GM12878 (cell line): Measurements from ENCODE around the gene RAB29. TPM values are rescaled to one million over a fixed set of nuclear protein-coding genes. Genes with fewer than 3 reads are reported as not detected.

ENCODE experiments used
- ATAC-seq: fragments of 200-7000 bp; cut with Tn5 transposase; 3 replicates; pipeline ENCODE4 v1.9.1; 2020; ENCODE audit warnings: mild to moderate bottlenecking, moderate library complexity
- BruUV-seq: library from RNA; stranded (reverse); fragments of 400-500 nt; replicated peaks from 2 replicates; lab custom pipeline; 2021; lab: Mats Ljungman, UMichigan
- CTCF ChIA-PET: fragments of 300-600 bp; sonication (Branson Sonifier 250); formaldehyde crosslinking; extraction: SDS; loops from one replicate; lab custom pipeline; 2021; ENCODE audit warnings: inconsistent platforms; lab: Yijun Ruan, JAX
- POLR2A ChIA-PET: fragments of 350-600 bp; formaldehyde crosslinking; extraction: SDS; loops from one replicate; lab custom pipeline; 2021; ENCODE audit warnings: inconsistent platforms; lab: Charles Lee
- RAD21 ChIA-PET: fragments of 300-600 bp; sonication (Branson Sonifier 250); formaldehyde crosslinking; loops from one replicate; lab custom pipeline; 2023; ENCODE audit warnings: antibody characterized with exemption; ENCODE audit not compliant: unreplicated experiment; lab: Charles Lee
- SMC1A ChIA-PET: fragments of 300-600 bp; sonication (Branson Sonifier 250); formaldehyde crosslinking; loops from one replicate; lab custom pipeline; 2023; ENCODE audit not compliant: unreplicated experiment, uncharacterized antibody; lab: Charles Lee
- DNase-seq: peaks from one replicate; pipeline ENCODE4 v3.0.0-alpha.2; 2011; ENCODE audit warnings: low read depth, low spot score
- FAIRE-seq: peaks from 3 replicates; lab custom pipeline; 2011; peaks lifted over from hg19 to GRCh38; lab: Jason Lieb, UNC
- H2AFZ ChIP-seq: 2 replicates; pipeline ENCODE4 v1.6.0; 2011; ENCODE audit warnings: low read depth, low read length, control low read depth; ENCODE audit not compliant: control insufficient read depth
- H3K27ac ChIP-seq: 2 replicates; pipeline ENCODE4 v1.5.1; 2011; ENCODE audit warnings: control low read depth; ENCODE audit not compliant: control insufficient read depth, insufficient read depth
- H3K27me3 ChIP-seq, 2 experiments: replicated peaks in 1 of 2; 2 replicates each; pipeline versions ENCODE4 v1.6.0 to v1.6.1; 2011; ENCODE audit warnings: low read length in 1 of 2; ENCODE audit not compliant: control insufficient read depth in 2 of 2, insufficient read depth in 2 of 2
- H3K36me3 ChIP-seq, 2 experiments: 2 replicates each; pipeline ENCODE4 v1.5.1; 2011; ENCODE audit warnings: low read length in 1 of 2; ENCODE audit not compliant: control insufficient read depth in 2 of 2, insufficient read depth in 2 of 2
- H3K4me1 ChIP-seq: 2 replicates; pipeline ENCODE4 v1.6.1; 2011; ENCODE audit warnings: mild to moderate bottlenecking, low read length, moderate library complexity, mixed read lengths; ENCODE audit not compliant: control insufficient read depth, insufficient read depth
- H3K4me2 ChIP-seq: 2 replicates; pipeline ENCODE4 v1.6.0; 2011; ENCODE audit warnings: control low read depth; ENCODE audit not compliant: control insufficient read depth, insufficient read depth
- H3K4me3 ChIP-seq: fragments of 200-600 bp; sonication (generic); 2 replicates; pipeline ENCODE4 v1.5.1; 2016
- H3K79me2 ChIP-seq: 2 replicates; pipeline ENCODE4 v1.6.0; 2011; ENCODE audit warnings: low read length; ENCODE audit not compliant: control insufficient read depth, insufficient read depth
- H3K9ac ChIP-seq: 2 replicates; pipeline ENCODE4 v1.8.0; 2011; ENCODE audit warnings: low read length, control low read depth, mixed read lengths; ENCODE audit not compliant: control insufficient read depth, insufficient read depth
- H3K9me3 ChIP-seq: replicated peaks from 3 replicates; pipeline ENCODE4 v1.5.1; 2011; ENCODE audit warnings: mild to moderate bottlenecking, low read length; ENCODE audit not compliant: control insufficient read depth, insufficient read depth
- H4K20me1 ChIP-seq: 2 replicates; pipeline ENCODE4 v1.6.0; 2011; ENCODE audit not compliant: control insufficient read depth, insufficient read depth
- BMI1 ChIP-seq: fragments of 450-650 bp; IDR thresholded peaks from 2 replicates; pipeline ENCODE4 v1.6.1; 2016; ENCODE audit warnings: mild to moderate bottlenecking, moderate library complexity, borderline replicate concordance
- CHD4 ChIP-seq: fragments of 200-600 bp; sonication (generic); IDR thresholded peaks from 2 replicates; pipeline ENCODE4 v1.6.1; 2016; ENCODE audit warnings: mild to moderate bottlenecking
- EZH2 ChIP-seq: IDR thresholded peaks from 2 replicates; pipeline ENCODE4 v1.6.1; 2012; ENCODE audit warnings: low read depth, mild to moderate bottlenecking, control low read depth, inconsistent platforms, low read length, borderline replicate concordance; ENCODE audit not compliant: control insufficient read depth
- IKZF1 ChIP-seq: fragments of 450-650 bp; conservative IDR thresholded peaks from 2 replicates; pipeline ENCODE4 v1.6.1; 2017; ENCODE audit warnings: antibody characterized with exemption, mild to moderate bottlenecking
- JUNB ChIP-seq: IDR thresholded peaks from 2 replicates; pipeline ENCODE4 v1.6.1; 2016; ENCODE audit warnings: antibody characterized with exemption, mild to moderate bottlenecking
- KDM1A ChIP-seq: fragments of 200-600 bp; sonication (generic); IDR thresholded peaks from 2 replicates; pipeline ENCODE4 v1.6.1; 2016; ENCODE audit warnings: borderline replicate concordance
- MTA3 ChIP-seq: IDR thresholded peaks from 2 replicates; pipeline ENCODE4 v1.6.1; 2012; ENCODE audit warnings: low read length, inconsistent platforms, borderline replicate concordance
- MXI1 ChIP-seq: fragments of 150-350 bp; IDR thresholded peaks from 2 replicates; pipeline ENCODE4 v1.6.1; 2011; ENCODE audit warnings: low read depth, mild to moderate bottlenecking, inconsistent platforms, low read length, improper control_type of control experiment
- MYC ChIP-seq: IDR thresholded peaks from 2 replicates; pipeline ENCODE4 v1.6.1; 2011; ENCODE audit warnings: mild to moderate bottlenecking, low read length, moderate library complexity, inconsistent platforms; ENCODE audit not compliant: insufficient read depth, insufficient replicate concordance, insufficient read length, severe bottlenecking
- NFYA ChIP-seq: IDR thresholded peaks from 2 replicates; pipeline ENCODE4 v1.6.1; 2011; ENCODE audit warnings: low read depth, mild to moderate bottlenecking, low read length, improper control_type of control experiment, borderline replicate concordance
- RFX5 ChIP-seq: IDR thresholded peaks from 2 replicates; pipeline ENCODE4 v1.6.1; 2011; ENCODE audit warnings: low read depth, low read length, improper control_type of control experiment
- SREBF1 ChIP-seq: IDR thresholded peaks from 2 replicates; pipeline ENCODE4 v1.6.1; 2012; ENCODE audit warnings: mild to moderate bottlenecking, low read length
- YY1 ChIP-seq: IDR thresholded peaks from 2 replicates; pipeline ENCODE4 v1.6.1; 2011; ENCODE audit warnings: low read depth, mild to moderate bottlenecking, low read length
- ZBED1 ChIP-seq: IDR thresholded peaks from 2 replicates; pipeline ENCODE4 v1.6.1; 2016; ENCODE audit warnings: borderline replicate concordance
- ZNF207 ChIP-seq: fragments of 450-650 bp; IDR thresholded peaks from 2 replicates; pipeline ENCODE4 v1.6.1; 2014; ENCODE audit warnings: antibody characterized with exemption, mild to moderate bottlenecking, borderline replicate concordance
- ZZZ3 ChIP-seq: IDR thresholded peaks from 2 replicates; pipeline ENCODE4 v1.6.1; 2011; ENCODE audit warnings: low read depth; ENCODE audit not compliant: control insufficient read depth, insufficient read length
- WGBS: methylation state at CpG from one replicate; pipeline ENCODE4 v1.1.6; 2016; ENCODE audit warnings: low lambda C conversion rate; ENCODE audit not compliant: insufficient replicate concordance, insufficient coverage; ENCODE audit errors: missing lambda C conversion rate; 5-methylcytosine and 5-hydroxymethylcytosine counted together
- in situ Hi-C: fragments of 300-500 bp; cut with MboI; formaldehyde crosslinking; loops from 9 replicates; pipeline ENCODE4 v1.14.3; 2018; ENCODE audit warnings: mixed read lengths
- intact Hi-C: fragments of 100-400 bp; cut with micrococcal nuclease; formaldehyde crosslinking; loops from one replicate; pipeline ENCODE4 v1.14.2; 2022; ENCODE audit not compliant: unreplicated experiment
- polyA plus RNA-seq, 11 experiments: library from polyadenylated mRNA; depleted of rRNA in 4 of 11; unstranded in 6 of 11; stranded (reverse) in 5 of 11; fragments of >200 nt; fragmentation: Nextera tagmentation in 4 of 11; fragmentation: Illumina TruSeq in 1 of 11; extraction: Ambion mirVana in 4 of 11; extraction: Trizol in 1 of 11; gene quantifications; 1 replicate in 1 of 11; 2 replicates in 10 of 11; pipeline versions ENCODE4 v1.2.1 to v1.2.3, GENCODE V29; 2011 to 2016; ENCODE audit warnings: inconsistent platforms in 2 of 11, missing spikeins in 2 of 11, low read depth in 1 of 11
- total RNA-seq, 4 experiments: library from RNA; depleted of rRNA in 3 of 4; stranded (reverse); fragments of >200 nt in 3 of 4; fragmentation: Illumina TruSeq in 1 of 4; extraction: Trizol in 1 of 4; gene quantifications; 2 replicates each; pipeline versions ENCODE4 v1.2.1 to v1.2.3, GENCODE V29; 2013 to 2021
- TF ChIP-seq, protein P1 (sequence below): fragments of 450-650 bp; IDR thresholded peaks from 2 replicates; pipeline ENCODE4 v1.6.1; 2017; ENCODE audit warnings: mild to moderate bottlenecking, moderate library complexity

RAB29 gene
- total and polyA plus RNA-seq, 10 of the 15 experiments (the other 5 are each of a cell fraction or from before 2014, with no cell fraction given): 11.7 to 74.5 (median 15.0) TPM

DNA sequence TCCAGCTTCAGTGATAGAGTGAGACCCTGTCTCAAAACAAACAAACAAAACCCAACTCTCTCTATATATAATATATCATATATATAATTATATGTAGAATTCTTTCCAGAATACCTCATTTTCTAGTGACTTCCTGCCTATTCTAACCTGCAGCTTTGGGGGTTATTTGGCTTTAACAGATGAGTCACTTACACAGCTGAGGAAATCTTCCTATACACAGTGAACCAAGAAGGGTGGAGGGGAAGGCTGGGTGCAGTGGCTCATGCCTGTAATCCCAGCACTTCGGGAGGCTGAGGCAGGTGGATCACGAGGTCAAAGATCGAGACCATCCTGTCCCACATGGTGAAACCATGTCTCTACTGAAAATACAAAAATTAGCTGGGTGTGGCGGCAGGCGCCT lies 9.2 kb downstream of the RAB29 start (continued):
- TF ChIP-seq MYC (no peak), KDM1A (no peak), ZBED1 (no peak), BMI1 (no peak), MXI1 (no peak), ZZZ3 (no peak), SREBF1 (no peak), CHD4 (no peak), ZNF207 (no peak)
- TF ChIP-seq, protein P1, sequence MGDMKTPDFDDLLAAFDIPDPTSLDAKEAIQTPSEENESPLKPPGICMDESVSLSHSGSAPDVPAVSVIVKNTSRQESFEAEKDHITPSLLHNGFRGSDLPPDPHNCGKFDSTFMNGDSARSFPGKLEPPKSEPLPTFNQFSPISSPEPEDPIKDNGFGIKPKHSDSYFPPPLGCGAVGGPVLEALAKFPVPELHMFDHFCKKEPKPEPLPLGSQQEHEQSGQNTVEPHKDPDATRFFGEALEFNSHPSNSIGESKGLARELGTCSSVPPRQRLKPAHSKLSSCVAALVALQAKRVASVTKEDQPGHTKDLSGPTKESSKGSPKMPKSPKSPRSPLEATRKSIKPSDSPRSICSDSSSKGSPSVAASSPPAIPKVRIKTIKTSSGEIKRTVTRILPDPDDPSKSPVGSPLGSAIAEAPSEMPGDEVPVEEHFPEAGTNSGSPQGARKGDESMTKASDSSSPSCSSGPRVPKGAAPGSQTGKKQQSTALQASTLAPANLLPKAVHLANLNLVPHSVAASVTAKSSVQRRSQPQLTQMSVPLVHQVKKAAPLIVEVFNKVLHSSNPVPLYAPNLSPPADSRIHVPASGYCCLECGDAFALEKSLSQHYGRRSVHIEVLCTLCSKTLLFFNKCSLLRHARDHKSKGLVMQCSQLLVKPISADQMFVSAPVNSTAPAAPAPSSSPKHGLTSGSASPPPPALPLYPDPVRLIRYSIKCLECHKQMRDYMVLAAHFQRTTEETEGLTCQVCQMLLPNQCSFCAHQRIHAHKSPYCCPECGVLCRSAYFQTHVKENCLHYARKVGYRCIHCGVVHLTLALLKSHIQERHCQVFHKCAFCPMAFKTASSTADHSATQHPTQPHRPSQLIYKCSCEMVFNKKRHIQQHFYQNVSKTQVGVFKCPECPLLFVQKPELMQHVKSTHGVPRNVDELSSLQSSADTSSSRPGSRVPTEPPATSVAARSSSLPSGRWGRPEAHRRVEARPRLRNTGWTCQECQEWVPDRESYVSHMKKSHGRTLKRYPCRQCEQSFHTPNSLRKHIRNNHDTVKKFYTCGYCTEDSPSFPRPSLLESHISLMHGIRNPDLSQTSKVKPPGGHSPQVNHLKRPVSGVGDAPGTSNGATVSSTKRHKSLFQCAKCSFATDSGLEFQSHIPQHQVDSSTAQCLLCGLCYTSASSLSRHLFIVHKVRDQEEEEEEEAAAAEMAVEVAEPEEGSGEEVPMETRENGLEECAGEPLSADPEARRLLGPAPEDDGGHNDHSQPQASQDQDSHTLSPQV: no peak

DNA sequence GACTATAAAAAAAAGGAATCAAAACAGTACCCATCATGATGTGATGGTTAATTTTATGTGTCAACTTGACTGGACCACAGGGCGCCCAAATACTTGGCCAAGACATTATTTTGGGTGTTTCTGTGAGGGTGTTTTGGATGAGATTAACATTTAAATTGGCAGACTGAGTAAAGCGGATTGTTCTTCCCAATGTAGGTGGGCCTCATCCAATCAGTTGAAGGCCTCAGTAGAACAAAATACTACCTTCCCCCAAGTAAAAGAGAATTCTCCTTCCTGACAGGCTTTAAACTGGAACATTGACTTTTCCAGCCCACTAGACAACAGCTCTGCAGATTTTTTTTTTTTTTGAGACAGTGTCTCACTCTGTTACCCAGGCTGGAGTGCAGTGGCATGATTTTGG lies 10.7 kb downstream of the RAB29 start:
- Histone ChIP-seq H3K9me3 (no peaks in the 10 kb centered on the region), H4K20me1 (no peaks in the 10 kb centered on the region), H3K4me3 (no peak overlapping the region), H2AFZ (no peak overlapping the region), H3K9ac (no peak overlapping the region), H3K27ac (no peak overlapping the region), H3K36me3 (no peaks in the 10 kb centered on the region), H3K4me2 (no peak overlapping the region), H3K79me2 (no peaks in the 10 kb centered on the region), H3K4me1 (peaks cover 4% of the 10 kb centered on the region; the same call in 1 of the 2 replicates), H3K27me3 (no peaks in the 10 kb centered on the region)
- no TSS peak for BruUV-seq
- intact Hi-C loops (no loop called here), in situ Hi-C loops (no loop called here)
- ATAC-seq (no peak), DNase-seq (no peak), FAIRE-seq (no peak)
- TF ChIP-seq ZNF207: no peak
- TF ChIP-seq MTA3: no peak
- no peak for TF ChIP-seq JUNB
- no peak for TF ChIP-seq YY1
- no peak for TF ChIP-seq NFYA
- TF ChIP-seq EZH2: no peak
- no peak for TF ChIP-seq RFX5
- TF ChIP-seq MXI1: no peak
- TF ChIP-seq IKZF1: no peak
- ChIA-PET CTCF (interaction anchor here (1.0 to 1.4 kb wide), 4 partner anchors 24 to 106 kb away, joined by 3 to 5 read pairs (median 3); no protein-coding TSS in a partner anchor), SMC1A (interaction anchor here (1.5 to 1.6 kb wide), 2 partner anchors 10 to 53 kb away, joined by 4 to 5 read pairs; no protein-coding TSS in a partner anchor), POLR2A (no interaction called here), RAD21 (no interaction called here)
- WGBS: 90% methylated on average over 2 of the region's 2 CpGs
